Fibroblast of skin of right biceps (primary cell): ENCODE data around the gene DSC3.
A peak's percentile ranks its signal among the peaks of the same experiment; 100 is the strongest.

ENCODE experiments used
- DNase-seq: peaks from one replicate; pipeline ENCODE4 v3.0.0-alpha.2; 2013

The DSC3 gene

GRCh38 chr18:31042406-31043181 lies at the start of gene DSC3:
DSC3 (minus strand) TSS chr18:31042742; CDS start chr18:31042660, 82 bp downstream.
- DNase-seq, result no peak

GRCh38 chr18:31091350-31091749 lies 48.8 kb upstream of the DSC3 start:
- DNase-seq, result no peak

GRCh38 chr18:31088532-31088931 lies 46.0 kb upstream of the DSC3 start:
- DNase-seq, result no peak

- no peak for DNase-seq
Observed at GRCh38 chr18:31079973-31080372, 37.4 kb upstream of the DSC3 start.

GRCh38 chr18:31077878-31078277 lies 35.3 kb upstream of the DSC3 start:
- DNase-seq, result no peak

- DNase-seq, result no peak
Observed at GRCh38 chr18:31072175-31072574, 29.6 kb upstream of the DSC3 start.

- DNase-seq, result no peak
Observed at GRCh38 chr18:31070206-31070605, 27.7 kb upstream of the DSC3 start.

- no peak for DNase-seq
Observed at GRCh38 chr18:31066266-31066665, 23.7 kb upstream of the DSC3 start.

GRCh38 chr18:31065036-31065773 lies 22.7 kb upstream of the DSC3 start:
- DNase-seq, result peak; percentile 25

GRCh38 chr18:31064130-31064529 lies 21.6 kb upstream of the DSC3 start:
- no peak for DNase-seq

GRCh38 chr18:31061945-31062344 lies 19.4 kb upstream of the DSC3 start:
- DNase-seq, result no peak

- no peak for DNase-seq
Observed at GRCh38 chr18:31058897-31059296, 16.4 kb upstream of the DSC3 start.

- DNase-seq, result no peak
Observed at GRCh38 chr18:31057917-31058316, 15.4 kb upstream of the DSC3 start.

GRCh38 chr18:31057051-31057450 lies 14.5 kb upstream of the DSC3 start:
- no peak for DNase-seq

- no peak for DNase-seq
Observed at GRCh38 chr18:31056296-31056695, 13.8 kb upstream of the DSC3 start.

- no peak for DNase-seq
Observed at GRCh38 chr18:31050635-31051034, 8.1 kb upstream of the DSC3 start.

- DNase-seq, result no peak
Observed at GRCh38 chr18:31049189-31049588, 6.6 kb upstream of the DSC3 start.

- no peak for DNase-seq
Observed at GRCh38 chr18:31048216-31048615, 5.7 kb upstream of the DSC3 start.

- no peak for DNase-seq
Observed at GRCh38 chr18:31046916-31047315, 4.4 kb upstream of the DSC3 start.

- no peak for DNase-seq
Observed at GRCh38 chr18:31045599-31045998, 3.1 kb upstream of the DSC3 start.

- no peak for DNase-seq
Observed at GRCh38 chr18:31044926-31045325, 2.4 kb upstream of the DSC3 start.

GRCh38 chr18:31043709-31044108 lies 1.2 kb upstream of the DSC3 start:
- DNase-seq, result no peak

GRCh38 chr18:31042084-31042405 lies 497 bp downstream of the DSC3 start:
- no peak for DNase-seq

- DNase-seq, result no peak
Observed at GRCh38 chr18:31041271-31042083, 1.1 kb downstream of the DSC3 start.
